ENCODE measurements around the gene FOXD2.

- no peak for TF ChIP-seq CTCF (IDR thresholded peaks at IDR 0.05; ENCODE audit: insufficient read depth, low read depth, low read length)
- TF ChIP-seq EZH2 (IDR thresholded peaks at IDR 0.05; ENCODE audit: insufficient read depth, low read length) = peak; percentile 81
Measured at GRCh38 chr1:47439017-47439818, 1.4 kb downstream of the FOXD2 start.

All from astrocyte (in vitro differentiated cells and primary cell).